HepG2 (cell line): ENCODE results near the gene SP6. TPM values are rescaled to one million over a fixed set of nuclear protein-coding genes. Genes with fewer than 3 reads are reported as not detected.

Experiments used
- CHD4 ChIP-seq: fragments of 200-600 bp; sonication (generic); IDR thresholded peaks from 2 replicates; pipeline ENCODE4 v1.7.0; 2017; ENCODE audit warnings: mild to moderate bottlenecking, low read length, borderline replicate concordance
- E2F5 ChIP-seq: sonication (generic); formaldehyde crosslinking; conservative IDR thresholded peaks from 2 replicates; pipeline ENCODE4 v1.4.0; 2020; ENCODE audit warnings: missing genetic modification reagents
- ELK4 ChIP-seq: sonication (generic); formaldehyde crosslinking; IDR thresholded peaks from 2 replicates; pipeline ENCODE4 v1.9.0; 2021; ENCODE audit warnings: missing genetic modification reagents, borderline replicate concordance
- KLF15 ChIP-seq: sonication (generic); formaldehyde crosslinking; IDR thresholded peaks from 2 replicates; pipeline ENCODE4 v1.8.1; 2023; ENCODE audit warnings: borderline replicate concordance, mild to moderate bottlenecking, inconsistent platforms, missing genetic modification reagents, mixed read lengths
- KLF6 ChIP-seq: IDR thresholded peaks from 2 replicates; pipeline ENCODE4 v1.8.0; 2016; ENCODE audit warnings: missing biosample characterization, missing genetic modification reagents
- LBX2 ChIP-seq: sonication (generic); formaldehyde crosslinking; IDR thresholded peaks from 2 replicates; pipeline ENCODE4 v1.5.0; 2020; ENCODE audit warnings: missing genetic modification reagents, mild to moderate bottlenecking, borderline replicate concordance
- MLXIP ChIP-seq: sonication (generic); formaldehyde crosslinking; IDR thresholded peaks from 2 replicates; pipeline ENCODE4 v1.9.0; 2021; ENCODE audit warnings: missing genetic modification reagents, borderline replicate concordance
- MTERF4 ChIP-seq: sonication (generic); formaldehyde crosslinking; IDR thresholded peaks from 2 replicates; pipeline ENCODE4 v1.8.0; 2023; ENCODE audit warnings: mild to moderate bottlenecking, missing genetic modification reagents
- RBFOX2 ChIP-seq: fragments of 200-400 bp; formaldehyde crosslinking; IDR thresholded peaks from 2 replicates; pipeline ENCODE4 v1.6.1; 2017; ENCODE audit warnings: low read depth, mild to moderate bottlenecking, low read length
- SAFB2 ChIP-seq: sonication (generic); formaldehyde crosslinking; IDR thresholded peaks from 2 replicates; pipeline ENCODE4 v1.5.1; 2020; ENCODE audit warnings: missing genetic modification reagents, low read depth, mild to moderate bottlenecking, borderline replicate concordance
- SKI ChIP-seq: fragments of 450-650 bp; IDR thresholded peaks from one replicate; pipeline ENCODE4 v1.6.1; 2018; ENCODE audit warnings: mild to moderate bottlenecking; ENCODE audit not compliant: partially characterized antibody
- SMAD3 ChIP-seq: sonication (generic); formaldehyde crosslinking; IDR thresholded peaks from 2 replicates; pipeline ENCODE4 v1.4.0; 2020; ENCODE audit warnings: missing genetic modification reagents
- ZFP36 ChIP-seq: fragments of 150-350 bp; IDR thresholded peaks from 2 replicates; pipeline ENCODE4 v1.6.1; 2018; ENCODE audit warnings: borderline replicate concordance, low read length, low read depth; ENCODE audit not compliant: partially characterized antibody
- ZNF207 ChIP-seq: fragments of 450-650 bp; IDR thresholded peaks from 2 replicates; pipeline ENCODE4 v1.6.1; 2016; ENCODE audit warnings: antibody characterized with exemption, borderline replicate concordance
- ZNF512B ChIP-seq: sonication (generic); formaldehyde crosslinking; IDR thresholded peaks from 2 replicates; pipeline ENCODE4 v1.5.1; 2020; ENCODE audit warnings: missing genetic modification reagents, mild to moderate bottlenecking, borderline replicate concordance
- ZNF589 ChIP-seq: sonication (generic); formaldehyde crosslinking; conservative IDR thresholded peaks from 2 replicates; pipeline ENCODE4 v1.8.0; 2022; ENCODE audit warnings: mild to moderate bottlenecking, moderate library complexity, missing genetic modification reagents
- polyA plus RNA-seq, 8 experiments: library from polyadenylated mRNA; depleted of rRNA in 3 of 8; stranded (reverse) in 7 of 8; unstranded in 1 of 8; fragments of >200 nt; fragmentation: Illumina TruSeq in 4 of 8; extraction: Trizol in 4 of 8; gene quantifications; 2 replicates each; pipeline versions ENCODE4 v1.2.1 to v1.2.3, GENCODE V29; 2011 to 2016; ENCODE audit warnings: low read depth in 4 of 8, missing spikeins in 1 of 8, mixed read lengths in 1 of 8; ENCODE audit not compliant: insufficient read depth in 1 of 8
- total RNA-seq, 5 experiments: library from RNA; depleted of rRNA; stranded (reverse); fragments of >200 nt; fragmentation: Illumina TruSeq; extraction: Trizol; gene quantifications; 2 replicates each; pipeline ENCODE4 v1.2.3, GENCODE V29; 2016; ENCODE audit warnings: low read depth in 1 of 5

The SP6 gene
- total and polyA plus RNA-seq, 2 of the 13 experiments (the other 11 are each of a cell fraction or from before 2014, with no cell fraction given) = 0.07 TPM

- no peak for TF ChIP-seq MLXIP (CRISPR knock-in tag)
- 0 out of 2 replicates have a peak, but pooled peaks have one; percentile 48 for TF ChIP-seq SAFB2 (CRISPR knock-in tag)
- no peak for TF ChIP-seq KLF6 (CRISPR knock-in tag)
- no peak for TF ChIP-seq ZNF589 (CRISPR knock-in tag)
- TF ChIP-seq ZNF512B (CRISPR knock-in tag) = no peak
- TF ChIP-seq ELK4 (CRISPR knock-in tag) = no peak
- no peak for TF ChIP-seq E2F5 (CRISPR knock-in tag)
- no peak for TF ChIP-seq SKI
- no peak for TF ChIP-seq MTERF4 (CRISPR knock-in tag)
- TF ChIP-seq CHD4 = no peak
- TF ChIP-seq ZFP36 = no peak
- no peak for TF ChIP-seq KLF15 (CRISPR knock-in tag)
- no peak for TF ChIP-seq ZNF207
- TF ChIP-seq RBFOX2 = no peak
- no peak for TF ChIP-seq SMAD3
- TF ChIP-seq LBX2 (CRISPR knock-in tag) = no peak
These were observed 13.4 kb downstream of the SP6 start (continued) for GRCh38 chr17:47837401-47838039.
